HG03342 (cell line): Measurements from ENCODE around the gene SELENOM.
"Not testable (repeated sequence)": the region's sequence is repeated elsewhere in the genome, so short reads cannot be mapped to it uniquely, and the experiment has no call there.

Experiments
- ATAC-seq: cut with Tn5 transposase; IDR thresholded peaks from one replicate; pipeline ENCODE4 v1.9.1; 2021; ENCODE audit warnings: mild to moderate bottlenecking, moderate library complexity; ENCODE audit not compliant: unreplicated experiment

The SELENOM gene

GRCh38 chr22:31134688-31135087, 27.3 kb upstream of the SELENOM start:
- no peak for ATAC-seq

- ATAC-seq: no peak
Observed at GRCh38 chr22:31133911-31134310, 26.5 kb upstream of the SELENOM start.

- no peak for ATAC-seq
Observed at GRCh38 chr22:31130873-31131272, 23.5 kb upstream of the SELENOM start.

GRCh38 chr22:31128156-31128555, 20.8 kb upstream of the SELENOM start:
- no peak for ATAC-seq

DNA sequence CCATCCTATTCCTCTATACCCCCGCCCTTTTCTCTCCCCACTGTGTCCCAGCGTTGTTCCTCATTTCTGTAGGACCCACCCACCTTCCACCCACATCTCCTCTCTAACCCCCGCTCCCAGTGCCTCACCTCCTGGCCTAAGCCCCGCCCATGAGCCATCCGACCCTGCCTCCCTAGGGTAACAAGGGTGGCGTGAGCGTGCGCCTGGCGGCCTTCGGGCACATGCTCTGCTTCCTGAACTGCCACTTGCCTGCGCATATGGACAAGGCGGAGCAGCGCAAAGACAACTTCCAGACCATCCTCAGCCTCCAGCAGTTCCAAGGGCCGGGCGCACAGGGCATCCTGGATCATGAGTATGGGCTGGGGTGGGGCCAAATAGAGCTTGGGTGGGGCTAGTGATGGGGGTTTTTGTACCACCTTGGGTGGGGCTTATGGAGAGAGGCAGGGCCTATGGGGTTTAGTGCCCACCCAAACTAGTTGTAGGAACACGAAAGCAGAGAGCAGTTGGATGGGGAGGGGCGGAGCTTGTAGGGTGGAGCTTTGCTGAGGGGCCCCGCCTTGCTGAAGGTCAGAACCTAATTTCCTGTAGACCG, 19.9 kb upstream of the SELENOM start:
- ATAC-seq: no peak

- no peak for ATAC-seq
Observed at GRCh38 chr22:31126869-31127175, 19.5 kb upstream of the SELENOM start.

DNA sequence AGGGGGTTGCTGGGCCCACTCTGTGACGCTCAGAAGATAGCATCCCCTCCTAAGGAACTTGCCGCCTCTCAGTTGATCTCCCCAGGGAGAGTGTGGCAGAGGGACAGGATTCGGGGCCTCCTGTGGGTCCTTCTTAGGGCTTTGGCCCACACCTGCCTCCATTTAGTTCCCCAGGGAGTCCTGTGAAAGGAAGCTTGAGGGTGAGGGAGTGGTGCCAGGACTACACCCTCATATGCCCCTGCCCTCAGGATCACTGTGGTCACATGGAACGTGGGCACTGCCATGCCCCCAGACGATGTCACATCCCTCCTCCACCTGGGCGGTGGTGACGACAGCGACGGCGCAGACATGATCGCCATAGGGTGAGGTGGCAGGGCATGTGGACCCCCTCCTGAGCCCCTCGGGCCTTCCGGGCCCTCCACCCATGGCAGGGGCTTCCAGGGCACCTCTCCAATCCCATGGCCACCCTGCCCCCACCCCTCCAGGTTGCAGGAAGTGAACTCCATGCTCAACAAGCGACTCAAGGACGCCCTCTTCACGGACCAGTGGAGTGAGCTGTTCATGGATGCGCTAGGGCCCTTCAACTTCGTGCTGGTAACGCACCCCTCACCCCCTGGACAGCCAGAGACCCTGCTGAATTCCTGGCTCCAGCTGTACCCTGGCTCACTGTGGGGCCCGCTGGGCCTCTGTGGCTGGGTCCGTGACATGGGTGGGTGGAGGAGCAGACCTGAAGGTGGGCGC, 18.9 kb upstream of the SELENOM start:
- ATAC-seq: no peak

DNA sequence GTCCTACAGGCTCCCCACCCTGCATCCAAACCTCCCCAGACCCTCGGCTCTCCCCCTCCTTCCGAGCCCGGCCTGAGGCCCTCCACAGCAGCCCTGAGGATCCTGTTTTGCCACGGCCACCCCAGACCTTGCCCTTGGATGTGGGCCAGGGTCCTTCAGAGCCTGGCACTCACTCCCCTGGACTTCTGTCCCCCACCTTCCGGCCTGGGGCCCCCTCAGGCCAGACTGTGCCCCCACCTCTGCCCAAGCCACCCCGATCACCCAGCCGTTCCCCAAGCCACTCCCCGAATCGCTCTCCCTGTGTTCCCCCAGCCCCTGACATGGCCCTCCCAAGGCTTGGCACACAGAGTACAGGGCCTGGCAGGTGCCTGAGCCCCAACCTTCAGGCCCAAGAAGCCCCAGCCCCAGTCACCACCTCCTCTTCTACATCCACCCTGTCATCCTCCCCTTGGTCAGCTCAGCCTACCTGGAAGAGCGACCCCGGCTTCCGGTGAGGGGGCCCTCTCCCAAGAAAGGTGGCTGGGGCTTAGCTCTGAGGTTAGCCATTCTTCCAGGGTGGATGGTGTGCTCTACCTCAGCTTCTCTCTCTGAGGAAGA, 18.3 kb upstream of the SELENOM start:
- ATAC-seq: no peak

DNA sequence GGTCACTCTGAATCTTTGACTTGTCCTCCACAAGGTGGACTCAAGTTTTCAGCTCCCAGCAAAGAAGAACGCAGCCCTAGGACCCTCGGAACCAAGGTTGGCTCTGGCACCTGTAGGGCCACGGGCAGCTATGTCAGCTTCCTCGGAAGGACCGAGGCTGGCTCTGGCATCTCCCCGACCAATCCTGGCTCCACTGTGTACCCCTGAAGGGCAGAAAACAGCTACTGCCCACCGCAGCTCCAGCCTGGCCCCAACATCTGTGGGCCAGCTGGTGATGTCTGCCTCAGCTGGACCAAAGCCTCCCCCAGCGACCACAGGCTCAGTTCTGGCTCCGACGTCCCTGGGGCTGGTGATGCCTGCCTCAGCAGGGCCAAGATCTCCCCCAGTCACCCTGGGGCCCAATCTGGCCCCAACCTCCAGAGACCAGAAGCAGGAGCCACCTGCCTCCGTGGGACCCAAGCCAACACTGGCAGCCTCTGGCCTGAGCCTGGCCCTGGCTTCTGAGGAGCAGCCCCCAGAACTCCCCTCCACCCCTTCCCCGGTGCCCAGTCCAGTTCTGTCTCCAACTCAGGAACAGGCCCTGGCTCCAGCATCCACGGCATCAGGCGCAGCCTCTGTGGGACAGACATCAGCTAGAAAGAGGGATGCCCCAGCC, 17.6 kb upstream of the SELENOM start:
- no peak for ATAC-seq

DNA sequence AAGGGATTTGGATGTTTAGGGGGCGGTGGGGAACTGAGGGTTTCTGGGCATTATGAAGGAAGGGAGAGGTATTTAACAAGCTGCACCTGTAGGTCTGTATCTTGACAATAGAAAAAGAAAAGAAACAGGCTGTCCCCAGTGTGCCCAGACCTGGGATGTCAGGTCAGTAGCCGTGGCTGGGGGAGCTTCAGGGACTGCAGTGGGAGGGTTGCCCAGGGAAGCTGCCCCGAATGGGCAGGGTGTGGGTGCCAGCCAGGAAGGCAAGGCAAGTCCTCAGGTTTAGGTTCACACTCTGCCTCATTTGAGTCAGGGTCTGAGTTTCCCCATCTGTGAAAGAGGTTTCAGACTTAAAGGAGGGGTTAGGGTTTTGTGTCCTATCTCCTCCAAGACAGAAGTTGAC, 16.9 kb upstream of the SELENOM start:
- ATAC-seq: no peak

GRCh38 chr22:31123292-31123602, 15.9 kb upstream of the SELENOM start:
- no peak for ATAC-seq

GRCh38 chr22:31122532-31123291, 15.3 kb upstream of the SELENOM start, which contains the start of gene INPP5J:
TSS of gene INPP5J (plus strand) at chr22:31122966. CDS start at chr22:31123015, 49 bp downstream.
- ATAC-seq: no peak

DNA sequence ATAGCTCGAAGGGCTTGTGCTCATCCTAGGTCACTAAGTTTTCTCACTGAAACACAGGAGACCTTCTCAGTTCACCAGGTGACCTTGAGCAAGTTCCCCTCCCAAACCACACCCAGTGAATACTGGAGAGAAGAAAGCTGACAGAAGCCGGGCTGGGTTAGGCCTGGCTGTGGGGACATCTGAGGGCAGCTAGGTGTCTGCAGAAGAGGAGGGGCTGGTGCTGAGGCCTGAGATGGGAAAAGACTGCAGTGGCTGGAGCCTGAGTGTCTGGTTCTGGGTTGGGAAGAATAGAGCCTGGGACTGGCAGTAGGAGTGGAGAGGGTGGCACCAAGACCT, 14.8 kb upstream of the SELENOM start:
- no peak for ATAC-seq

- no peak for ATAC-seq
Observed at GRCh38 chr22:31121403-31121802, 14.0 kb upstream of the SELENOM start.

GRCh38 chr22:31120642-31121041, 13.3 kb upstream of the SELENOM start:
- no peak for ATAC-seq

GRCh38 chr22:31120230-31120629, 12.9 kb upstream of the SELENOM start:
- no peak for ATAC-seq

DNA sequence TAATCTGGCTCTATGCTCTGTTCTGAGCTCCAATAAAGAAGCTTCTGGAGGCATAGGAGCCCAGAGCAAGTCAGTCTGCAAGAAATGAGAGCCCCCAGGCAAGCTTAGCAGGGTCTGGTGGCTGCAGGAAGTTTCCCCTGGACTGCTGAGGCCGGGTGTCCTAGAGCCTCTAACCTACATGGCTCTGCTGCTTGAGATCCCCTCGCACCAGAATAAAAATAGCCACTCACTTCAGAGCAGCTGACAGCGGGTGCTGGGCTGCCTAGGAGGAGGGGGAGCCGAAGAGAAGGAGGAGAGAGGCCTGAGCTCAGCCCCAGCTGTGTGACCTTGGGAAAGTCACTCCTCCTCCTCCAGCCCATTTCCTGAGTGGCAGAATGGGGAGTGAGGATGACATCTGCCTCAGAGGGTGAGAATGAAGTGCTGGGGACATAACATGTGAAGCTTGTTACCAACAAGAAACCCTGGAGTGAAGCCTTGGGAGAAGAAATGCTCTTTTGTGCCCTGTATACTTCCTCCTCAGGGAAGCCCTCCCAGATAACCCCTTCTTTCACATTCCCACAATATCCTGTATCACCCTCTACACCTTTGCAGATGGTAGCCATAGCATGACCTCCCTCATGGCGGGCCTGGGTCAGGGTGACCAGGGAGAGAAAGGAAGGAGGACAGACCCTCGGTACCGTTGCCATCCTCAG, 11.8 kb upstream of the SELENOM start:
- ATAC-seq: no peak

GRCh38 chr22:31118046-31118820, 10.9 kb upstream of the SELENOM start:
- ATAC-seq: no peak

DNA sequence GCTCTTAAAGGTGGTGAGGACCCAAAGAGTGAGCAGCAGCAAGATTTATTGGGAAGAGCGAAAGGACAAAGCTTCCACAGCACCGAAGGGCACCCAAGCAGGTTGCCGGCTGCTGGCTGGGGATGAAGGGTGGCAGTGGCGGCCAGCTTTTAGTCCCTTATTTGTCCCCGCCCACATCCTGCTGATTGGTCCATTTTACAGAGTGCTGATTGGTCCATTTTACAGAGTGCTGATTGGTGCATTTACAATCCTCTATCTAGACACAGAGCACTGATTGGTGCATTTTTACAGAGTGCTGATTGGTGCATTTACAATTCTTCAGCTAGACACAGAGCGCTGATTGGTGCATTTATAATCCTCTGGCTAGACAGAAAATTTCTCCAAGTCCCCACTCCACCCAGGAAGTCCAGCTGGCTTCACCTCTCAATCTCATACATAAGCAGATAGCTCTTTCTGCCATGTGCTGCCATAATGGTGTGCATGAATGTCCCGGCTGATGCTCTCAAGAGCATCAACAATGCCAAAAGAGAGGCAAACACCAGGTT, 5.3 kb upstream of the SELENOM start:
- not testable (repeated sequence) for ATAC-seq

GRCh38 chr22:31107894-31108218, 488 bp upstream of the SELENOM start:
- ATAC-seq: no peak
